ENCODE data around the gene RAPGEF3. TPM values are rescaled to one million over a fixed set of nuclear protein-coding genes. Genes with fewer than 3 reads are reported as not detected.

The RAPGEF3 gene
- total and polyA plus RNA-seq, 2 donors (not counting 1 experiment from before 2014, with no cell fraction given), result 1.8 to 5.2 TPM

DNA sequence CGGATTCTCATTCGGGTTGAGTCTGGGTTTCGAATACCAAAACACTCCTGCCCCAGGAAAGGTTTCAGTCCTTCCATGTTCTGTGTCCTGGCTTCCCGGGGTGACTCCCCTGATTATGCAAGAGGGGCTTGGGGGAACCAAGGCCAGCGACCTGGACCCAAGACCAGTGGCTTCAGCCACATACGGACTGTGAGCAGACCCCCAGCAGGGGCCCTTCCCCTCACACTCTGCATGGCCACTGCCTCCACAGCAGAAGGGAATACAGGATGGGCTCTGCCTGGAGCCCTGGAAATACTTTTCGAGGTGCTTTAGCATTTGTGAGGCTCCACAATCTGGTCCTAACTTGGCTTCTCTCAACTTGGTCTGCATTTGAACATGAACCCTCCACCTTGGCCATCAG lies 41.9 kb upstream of the RAPGEF3 start:
- Mint-ChIP-seq H3K4me3 (no peak overlapping the region), H3K9me3 (ENCODE audit: insufficient read depth) (no peaks in the 10 kb centered on the region), H3K27ac (peak overlapping the region; percentile 29), H3K4me1 (peaks cover 53% of the 10 kb centered on the region), H3K27me3 (no peaks in the 10 kb centered on the region)
- H4K20me1 ChIP-seq (ENCODE audit: control insufficient read depth, insufficient read depth, low read length, poor library complexity, severe bottlenecking), result peaks cover 66% of the 10 kb centered on the region
- peaks cover 0 to 50% of the 10 kb centered on the region in 2 experiments for H3K36me3 ChIP-seq (replicated peaks in 1 of 2; ENCODE audit: control extremely low read depth in 1 of 2, control insufficient read depth in 1 of 2, extremely low read depth in 1 of 2, insufficient read depth in 2 of 2, low read length in 1 of 2)
- no peak for TF ChIP-seq EZH2 (IDR thresholded peaks at IDR 0.05; ENCODE audit: borderline replicate concordance, insufficient read depth, low read depth, low read length, poor library complexity, severe bottlenecking)
- TF ChIP-seq, protein P1, sequence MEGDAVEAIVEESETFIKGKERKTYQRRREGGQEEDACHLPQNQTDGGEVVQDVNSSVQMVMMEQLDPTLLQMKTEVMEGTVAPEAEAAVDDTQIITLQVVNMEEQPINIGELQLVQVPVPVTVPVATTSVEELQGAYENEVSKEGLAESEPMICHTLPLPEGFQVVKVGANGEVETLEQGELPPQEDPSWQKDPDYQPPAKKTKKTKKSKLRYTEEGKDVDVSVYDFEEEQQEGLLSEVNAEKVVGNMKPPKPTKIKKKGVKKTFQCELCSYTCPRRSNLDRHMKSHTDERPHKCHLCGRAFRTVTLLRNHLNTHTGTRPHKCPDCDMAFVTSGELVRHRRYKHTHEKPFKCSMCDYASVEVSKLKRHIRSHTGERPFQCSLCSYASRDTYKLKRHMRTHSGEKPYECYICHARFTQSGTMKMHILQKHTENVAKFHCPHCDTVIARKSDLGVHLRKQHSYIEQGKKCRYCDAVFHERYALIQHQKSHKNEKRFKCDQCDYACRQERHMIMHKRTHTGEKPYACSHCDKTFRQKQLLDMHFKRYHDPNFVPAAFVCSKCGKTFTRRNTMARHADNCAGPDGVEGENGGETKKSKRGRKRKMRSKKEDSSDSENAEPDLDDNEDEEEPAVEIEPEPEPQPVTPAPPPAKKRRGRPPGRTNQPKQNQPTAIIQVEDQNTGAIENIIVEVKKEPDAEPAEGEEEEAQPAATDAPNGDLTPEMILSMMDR (IDR thresholded peaks at IDR 0.05), result no peak
- ChIA-PET CTCF (interaction anchor here (1.0 to 38.8 kb wide), 5 partner anchors 10 to 60 kb away, joined by 3 to 1203 read pairs (median 20); partner anchors contain the start of gene HDAC7), POLR2A (no interaction called here)
- no peaks in the 10 kb centered on the region for H3K27me3 ChIP-seq (replicated peaks in 1 of 4; ENCODE audit: control extremely low read depth in 1 of 4, control insufficient read depth in 3 of 4, insufficient read depth in 4 of 4, low read length in 3 of 4)
- no peaks in the 10 kb centered on the region for H3K9me3 ChIP-seq (ENCODE audit: control extremely low read depth in 1 of 3, control insufficient read depth in 2 of 3, insufficient read depth in 1 of 3, low read length in 2 of 3)
- H3K9ac ChIP-seq (ENCODE audit: low read length), result no peak overlapping the region
- H3K4me3 ChIP-seq (ENCODE audit: control extremely low read depth in 1 of 5, extremely low read depth in 1 of 5, insufficient read depth in 1 of 5, low read depth in 2 of 5, low read length in 4 of 5), result no peak overlapping the region
- WGBS (ENCODE audit: insufficient coverage), result 100% methylated on average over 7 of the region's 7 CpGs
- no peak overlapping the region for H3K4me2 ChIP-seq (replicated peaks; ENCODE audit: low read depth, low read length, poor library complexity, severe bottlenecking)
- no peak overlapping the region for H3K27ac ChIP-seq (ENCODE audit: low read length in 2 of 2)
- no peak for DNase-seq
- peaks cover 80% of the 10 kb centered on the region for H3K79me2 ChIP-seq (ENCODE audit: control insufficient read depth, insufficient read depth, low read length)
- intact Hi-C loops (cut with micrococcal nuclease), result no loop called here
- H3K4me1 ChIP-seq (ENCODE audit: control insufficient read depth in 2 of 2, insufficient read depth in 2 of 2, low read length in 2 of 2), result peaks cover 25 to 53% of the 10 kb centered on the region in 2 donors
- no peak for ATAC-seq (ENCODE audit: low read depth)
- no peak overlapping the region for H2AFZ ChIP-seq (ENCODE audit: insufficient read depth, low read depth, low read length, poor library complexity, severe bottlenecking)

DNA sequence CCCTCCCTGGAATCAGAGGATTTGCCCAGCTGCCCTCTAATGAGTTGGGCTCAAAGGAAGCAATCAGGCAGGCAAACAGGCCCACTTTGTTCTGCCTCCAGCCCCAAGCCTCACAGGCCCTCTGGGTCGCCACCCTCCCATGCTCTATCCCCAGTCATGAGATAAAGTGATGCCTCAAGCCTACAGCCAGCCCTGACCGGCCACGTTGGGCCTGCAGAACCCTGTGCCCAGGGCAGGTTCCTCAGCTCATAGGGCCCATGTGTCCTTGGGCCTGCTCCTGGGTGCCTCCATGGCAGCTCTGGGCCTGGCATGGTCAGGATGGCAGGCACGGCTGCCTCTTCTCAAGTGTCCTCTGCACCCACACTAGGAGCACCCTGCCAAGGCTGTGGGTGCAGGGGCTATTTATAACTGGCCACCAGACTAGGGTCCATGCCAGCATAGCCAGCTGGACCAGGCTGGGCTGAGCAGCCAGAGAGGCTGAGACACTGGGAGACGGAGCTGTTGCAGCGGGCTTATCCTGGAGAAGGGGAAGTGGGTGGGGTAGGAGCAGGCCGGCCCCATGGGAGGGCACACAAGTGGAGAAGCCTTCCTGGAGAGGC lies 40.8 kb upstream of the RAPGEF3 start:
- ATAC-seq (ENCODE audit: low read depth), result no peak
- peak overlapping the region; percentile 37 for H3K27ac Mint-ChIP-seq
- no peak overlapping the region for H3K4me3 Mint-ChIP-seq
- H3K9me3 Mint-ChIP-seq (ENCODE audit: insufficient read depth), result no peaks in the 10 kb centered on the region
- Histone ChIP-seq H3K36me3 (replicated peaks in 1 of 2; ENCODE audit: control extremely low read depth in 1 of 2, control insufficient read depth in 1 of 2, extremely low read depth in 1 of 2, insufficient read depth in 2 of 2, low read length in 1 of 2) (peaks cover 0 to 58% of the 10 kb centered on the region in 2 experiments), H2AFZ (ENCODE audit: insufficient read depth, low read depth, low read length, poor library complexity, severe bottlenecking) (no peak overlapping the region), H3K9ac (ENCODE audit: low read length) (no peak overlapping the region), H3K27me3 (replicated peaks in 1 of 4; ENCODE audit: control extremely low read depth in 1 of 4, control insufficient read depth in 3 of 4, insufficient read depth in 4 of 4, low read length in 3 of 4) (no peaks in the 10 kb centered on the region), H3K79me2 (ENCODE audit: control insufficient read depth, insufficient read depth, low read length) (peaks cover 69% of the 10 kb centered on the region), H3K27ac (ENCODE audit: low read length in 2 of 2) (no peak overlapping the region), H3K9me3 (ENCODE audit: control extremely low read depth in 1 of 3, control insufficient read depth in 2 of 3, insufficient read depth in 1 of 3, low read length in 2 of 3) (no peaks in the 10 kb centered on the region), H3K4me3 (ENCODE audit: control extremely low read depth in 1 of 5, extremely low read depth in 1 of 5, insufficient read depth in 1 of 5, low read depth in 2 of 5, low read length in 4 of 5) (no peak overlapping the region), H3K4me2 (replicated peaks; ENCODE audit: low read depth, low read length, poor library complexity, severe bottlenecking) (no peak overlapping the region), H3K4me1 (ENCODE audit: control insufficient read depth in 2 of 2, insufficient read depth in 2 of 2, low read length in 2 of 2) (peaks cover 25 to 46% of the 10 kb centered on the region in 2 donors), H4K20me1 (ENCODE audit: control insufficient read depth, insufficient read depth, low read length, poor library complexity, severe bottlenecking) (peaks cover 77% of the 10 kb centered on the region)
- intact Hi-C loops (cut with micrococcal nuclease), result no loop called here
- WGBS (ENCODE audit: insufficient coverage), result 69% methylated on average over 7 of the region's 7 CpGs
- no peak for DNase-seq
- no peaks in the 10 kb centered on the region for H3K27me3 Mint-ChIP-seq
- TF ChIP-seq, protein P1 (IDR thresholded peaks at IDR 0.05), result no peak
- no peak for TF ChIP-seq EZH2 (IDR thresholded peaks at IDR 0.05; ENCODE audit: borderline replicate concordance, insufficient read depth, low read depth, low read length, poor library complexity, severe bottlenecking)
- POLR2A ChIA-PET, result interaction anchor here (0.8 to 1.0 kb wide), 2 partner anchors 13 to 33 kb away, joined by 3 read pairs; no protein-coding TSS in a partner anchor
- H3K4me1 Mint-ChIP-seq, result peaks cover 43% of the 10 kb centered on the region
- CTCF ChIA-PET, result interaction anchor here (9.3 to 38.8 kb wide), 2 partner anchors 20 to 35 kb away, joined by 76 to 1203 read pairs; partner anchors contain the start of gene HDAC7
